ENCODE results near the gene RIC1. TPM values are rescaled to one million over a fixed set of nuclear protein-coding genes. Genes with fewer than 3 reads are reported as not detected.
A peak's percentile ranks its signal among the peaks of the same experiment; 100 is the strongest.
"Not testable (repeated sequence)": the region's sequence is repeated elsewhere in the genome, so short reads cannot be mapped to it uniquely, and the experiment has no call there.

Gene RIC1
- total and polyA plus RNA-seq, 7 experiments from 2014 or later, result 4.8 to 28.2 (median 24.4) TPM

GRCh38 chr9:5717434-5717833, 88.5 kb downstream of the RIC1 start:
- H3K4me3 ChIP-seq (ENCODE audit: low read length); intact Hi-C loops (cut with micrococcal nuclease); H3K27ac Mint-ChIP-seq; H3K9me3 ChIP-seq (ENCODE audit: control insufficient read depth in 2 of 3, low read length in 3 of 3); ATAC-seq; H3K4me3 Mint-ChIP-seq; H3K27ac ChIP-seq (ENCODE audit: low read depth, low read length); DNase-seq; H3K4me1 ChIP-seq (ENCODE audit: control insufficient read depth in 2 of 2, insufficient read depth in 2 of 2, low read length in 2 of 2); H3K27me3 ChIP-seq (ENCODE audit: control insufficient read depth in 2 of 2, insufficient read depth in 2 of 2, low read length in 2 of 2); H3K27me3 Mint-ChIP-seq: not testable (repeated sequence)
- Mint-ChIP-seq H3K9me3 (peaks cover 0 to 10% (median 3%) of the 10 kb centered on the region in 11 donors), H3K36me3 (peaks cover 0 to 75% (median 59%) of the 10 kb centered on the region in 5 donors), H3K4me1 (peaks cover 0 to 17% (median 3%) of the 10 kb centered on the region in 7 donors)
- ChIA-PET POLR2A (interaction anchor here (0.6 kb wide), 1 partner anchor 89 kb away, joined by 3 read pairs; the partner anchor contains the start of gene RIC1), CTCF (interaction anchor here (1.5 kb wide), 1 partner anchor 14 kb away, joined by 3 read pairs; no protein-coding TSS in a partner anchor)
- H3K36me3 ChIP-seq (ENCODE audit: control insufficient read depth in 2 of 3, insufficient read depth in 3 of 3, low read length in 3 of 3), result peaks cover 0 to 30% (median 8%) of the 10 kb centered on the region in 3 experiments

GRCh38 chr9:5718296-5719032, 89.6 kb downstream of the RIC1 start:
- intact Hi-C loops (cut with micrococcal nuclease), result no loop called here
- no peak overlapping the region for H3K27ac ChIP-seq (ENCODE audit: low read depth, low read length)
- peak overlapping the region in 1 of 9 donors; percentile 2 for H3K27ac Mint-ChIP-seq
- no peaks in the 10 kb centered on the region for H3K27me3 Mint-ChIP-seq
- ChIA-PET CTCF (no interaction called here), POLR2A (interaction anchor here (1.2 kb wide), 1 partner anchor 91 kb away, joined by 3 read pairs; no protein-coding TSS in a partner anchor)
- H3K9me3 Mint-ChIP-seq, result peaks cover 0 to 10% (median 3%) of the 10 kb centered on the region in 11 donors
- DNase-seq, result no peak
- H3K36me3 Mint-ChIP-seq, result peaks cover 0 to 75% (median 64%) of the 10 kb centered on the region in 5 donors
- H3K4me1 Mint-ChIP-seq, result peaks cover 0 to 17% (median 3%) of the 10 kb centered on the region in 7 donors
- H3K4me3 Mint-ChIP-seq, result no peak overlapping the region
- H3K4me1 ChIP-seq (ENCODE audit: control insufficient read depth in 2 of 2, insufficient read depth in 2 of 2, low read length in 2 of 2), result no peaks in the 10 kb centered on the region
- H3K9me3 ChIP-seq (ENCODE audit: control insufficient read depth in 2 of 3, low read length in 3 of 3), result no peaks in the 10 kb centered on the region
- peaks cover 0 to 30% (median 8%) of the 10 kb centered on the region in 3 experiments for H3K36me3 ChIP-seq (ENCODE audit: control insufficient read depth in 2 of 3, insufficient read depth in 3 of 3, low read length in 3 of 3)
- no peak for ATAC-seq
- no peaks in the 10 kb centered on the region for H3K27me3 ChIP-seq (ENCODE audit: control insufficient read depth in 2 of 2, insufficient read depth in 2 of 2, low read length in 2 of 2)
- H3K4me3 ChIP-seq (ENCODE audit: low read length), result no peak overlapping the region

GRCh38 chr9:5719100-5719926, 90.4 kb downstream of the RIC1 start:
- peaks cover 0 to 17% (median 3%) of the 10 kb centered on the region in 7 donors for H3K4me1 Mint-ChIP-seq
- Histone ChIP-seq H3K36me3 (ENCODE audit: control insufficient read depth in 2 of 3, insufficient read depth in 3 of 3, low read length in 3 of 3) (peaks cover 0 to 30% (median 8%) of the 10 kb centered on the region in 3 experiments), H3K27me3 (ENCODE audit: control insufficient read depth in 2 of 2, insufficient read depth in 2 of 2, low read length in 2 of 2) (no peaks in the 10 kb centered on the region), H3K27ac (ENCODE audit: low read depth, low read length) (no peak overlapping the region), H3K9me3 (ENCODE audit: control insufficient read depth in 2 of 3, low read length in 3 of 3) (no peaks in the 10 kb centered on the region), H3K4me1 (ENCODE audit: control insufficient read depth in 2 of 2, insufficient read depth in 2 of 2, low read length in 2 of 2) (no peaks in the 10 kb centered on the region), H3K4me3 (ENCODE audit: low read length) (no peak overlapping the region)
- no peak overlapping the region for H3K4me3 Mint-ChIP-seq
- DNase-seq (no peak), ATAC-seq (no peak)
- peak overlapping the region in 6 of 9 donors; percentile 0 to 59 (median 20) for H3K27ac Mint-ChIP-seq
- intact Hi-C loops (cut with micrococcal nuclease), result no loop called here
- H3K27me3 Mint-ChIP-seq, result no peaks in the 10 kb centered on the region
- H3K36me3 Mint-ChIP-seq, result peaks cover 0 to 77% (median 64%) of the 10 kb centered on the region in 5 donors
- CTCF ChIA-PET, result no interaction called here
- POLR2A ChIA-PET, result interaction anchor here (1.2 kb wide), 1 partner anchor 92 kb away, joined by 3 read pairs; no protein-coding TSS in a partner anchor
- peaks cover 0 to 15% (median 3%) of the 10 kb centered on the region in 11 donors for H3K9me3 Mint-ChIP-seq

- Mint-ChIP-seq H3K36me3 (peaks cover 0 to 77% (median 63%) of the 10 kb centered on the region in 5 donors), H3K27me3 (no peaks in the 10 kb centered on the region), H3K4me3 (no peak overlapping the region), H3K27ac (peak overlapping the region in 6 of 9 donors; percentile 0 to 42 (median 12)), H3K4me1 (peaks cover 0 to 17% (median 3%) of the 10 kb centered on the region in 7 donors), H3K9me3 (peaks cover 0 to 15% (median 3%) of the 10 kb centered on the region in 11 donors)
- no peaks in the 10 kb centered on the region for H3K4me1 ChIP-seq (ENCODE audit: control insufficient read depth in 2 of 2, insufficient read depth in 2 of 2, low read length in 2 of 2)
- POLR2A ChIA-PET, result no interaction called here
- H3K27me3 ChIP-seq (ENCODE audit: control insufficient read depth in 2 of 2, insufficient read depth in 2 of 2, low read length in 2 of 2), result no peaks in the 10 kb centered on the region
- no peaks in the 10 kb centered on the region for H3K9me3 ChIP-seq (ENCODE audit: control insufficient read depth in 2 of 3, low read length in 3 of 3)
- ATAC-seq (no peak), DNase-seq (no peak)
- intact Hi-C loops (cut with micrococcal nuclease), result no loop called here
- CTCF ChIA-PET, result no interaction called here
- H3K36me3 ChIP-seq (ENCODE audit: control insufficient read depth in 2 of 3, insufficient read depth in 3 of 3, low read length in 3 of 3), result peaks cover 0 to 30% (median 8%) of the 10 kb centered on the region in 3 experiments
- H3K4me3 ChIP-seq (ENCODE audit: low read length), result no peak overlapping the region
- no peak overlapping the region for H3K27ac ChIP-seq (ENCODE audit: low read depth, low read length)
Measured at GRCh38 chr9:5720151-5720550, 91.2 kb downstream of the RIC1 start.

- H3K27me3 ChIP-seq (ENCODE audit: control insufficient read depth in 2 of 2, insufficient read depth in 2 of 2, low read length in 2 of 2), result no peaks in the 10 kb centered on the region
- Mint-ChIP-seq H3K27me3 (no peaks in the 10 kb centered on the region), H3K4me3 (no peak overlapping the region), H3K36me3 (peaks cover 5 to 79% (median 67%) of the 10 kb centered on the region in 5 donors), H3K9me3 (peaks cover 0 to 16% (median 3%) of the 10 kb centered on the region in 11 donors), H3K27ac (peak overlapping the region in 1 of 9 donors; percentile 8), H3K4me1 (peaks cover 0 to 28% (median 3%) of the 10 kb centered on the region in 7 donors)
- ATAC-seq, result no peak
- intact Hi-C loops (cut with micrococcal nuclease), result no loop called here
- no peak overlapping the region for H3K27ac ChIP-seq (ENCODE audit: low read depth, low read length)
- H3K4me3 ChIP-seq (ENCODE audit: low read length), result no peak overlapping the region
- CTCF ChIA-PET, result no interaction called here
- DNase-seq, result no peak
- no peaks in the 10 kb centered on the region for H3K4me1 ChIP-seq (ENCODE audit: control insufficient read depth in 2 of 2, insufficient read depth in 2 of 2, low read length in 2 of 2)
- POLR2A ChIA-PET, result no interaction called here
- H3K36me3 ChIP-seq (ENCODE audit: control insufficient read depth in 2 of 3, insufficient read depth in 3 of 3, low read length in 3 of 3), result peaks cover 0 to 22% (median 8%) of the 10 kb centered on the region in 3 experiments
- H3K9me3 ChIP-seq (ENCODE audit: control insufficient read depth in 2 of 3, low read length in 3 of 3), result no peaks in the 10 kb centered on the region
Measured at GRCh38 chr9:5721279-5722087, 92.6 kb downstream of the RIC1 start.

- H3K4me3 ChIP-seq (ENCODE audit: low read length); H3K27ac Mint-ChIP-seq; intact Hi-C loops (cut with micrococcal nuclease); H3K27ac ChIP-seq (ENCODE audit: low read depth, low read length); H3K4me3 Mint-ChIP-seq; H3K4me1 ChIP-seq (ENCODE audit: control insufficient read depth in 2 of 2, insufficient read depth in 2 of 2, low read length in 2 of 2); CTCF ChIA-PET; ATAC-seq; POLR2A ChIA-PET; DNase-seq; H3K27me3 ChIP-seq (ENCODE audit: control insufficient read depth in 2 of 2, insufficient read depth in 2 of 2, low read length in 2 of 2); H3K27me3 Mint-ChIP-seq; H3K9me3 ChIP-seq (ENCODE audit: control insufficient read depth in 2 of 3, low read length in 3 of 3): not testable (repeated sequence)
- peaks cover 0 to 14% (median 14%) of the 10 kb centered on the region in 3 experiments for H3K36me3 ChIP-seq (ENCODE audit: control insufficient read depth in 2 of 3, insufficient read depth in 3 of 3, low read length in 3 of 3)
- H3K36me3 Mint-ChIP-seq, result peaks cover 13 to 82% (median 71%) of the 10 kb centered on the region in 5 donors
- peaks cover 0 to 12% (median 1%) of the 10 kb centered on the region in 11 donors for H3K9me3 Mint-ChIP-seq
- peaks cover 0 to 24% (median 7%) of the 10 kb centered on the region in 7 donors for H3K4me1 Mint-ChIP-seq
Measured at GRCh38 chr9:5722679-5723078, 93.8 kb downstream of the RIC1 start.
